Fibroblast of lung (primary cell): Measurements from ENCODE around the gene PURA. TPM values are rescaled to one million over a fixed set of nuclear protein-coding genes. Genes with fewer than 3 reads are reported as not detected.

Experiments
- DNase-seq, 2 donors: peaks; one replicate each; pipeline versions ENCODE4 v3.0.0 to v3.0.0-alpha.2; 2010; ENCODE audit warnings: low read depth in 2 of 2
- H2AFZ ChIP-seq: 2 replicates; pipeline ENCODE4 v1.5.1; 2012; ENCODE audit warnings: low read length, control low read depth, inconsistent platforms
- H3K27ac ChIP-seq: 2 replicates; pipeline ENCODE4 v1.5.1; 2011; ENCODE audit warnings: low read length, control low read depth; ENCODE audit not compliant: insufficient read depth
- H3K27me3 ChIP-seq: 2 replicates; pipeline ENCODE4 v1.5.1; 2011; ENCODE audit warnings: mild to moderate bottlenecking, low read length; ENCODE audit not compliant: control insufficient read depth, insufficient read depth
- H3K36me3 ChIP-seq: 2 replicates; pipeline ENCODE4 v1.5.1; 2011; ENCODE audit warnings: low read length; ENCODE audit not compliant: control insufficient read depth, insufficient read depth
- H3K4me1 ChIP-seq: 2 replicates; pipeline ENCODE4 v1.5.1; 2011; ENCODE audit warnings: low read length; ENCODE audit not compliant: control insufficient read depth, insufficient read depth; ENCODE audit errors: extremely low read depth
- H3K4me2 ChIP-seq: 2 replicates; pipeline ENCODE4 v1.5.1; 2011; ENCODE audit warnings: low read length, control low read depth; ENCODE audit not compliant: insufficient read depth; ENCODE audit errors: extremely low read depth
- H3K4me3 ChIP-seq, 4 experiments: fragments of 200-600 bp in 1 of 4; sonication (generic) in 1 of 4; replicated peaks in 1 of 4; 2 replicates each; pipeline ENCODE4 v1.5.1; 2011 to 2016; ENCODE audit warnings: low read length in 4 of 4, low read depth in 3 of 4, mild to moderate bottlenecking in 3 of 4, control low read depth in 2 of 4, inconsistent platforms in 1 of 4, mixed read lengths in 1 of 4; ENCODE audit not compliant: insufficient read depth in 1 of 4; ENCODE audit errors: control extremely low read depth in 1 of 4
- H3K79me2 ChIP-seq: 2 replicates; pipeline ENCODE4 v1.5.1; 2012; ENCODE audit warnings: mild to moderate bottlenecking, low read length, inconsistent platforms; ENCODE audit not compliant: control insufficient read depth, insufficient read depth
- H3K9ac ChIP-seq: 2 replicates; pipeline ENCODE4 v1.5.1; 2011; ENCODE audit warnings: mild to moderate bottlenecking, low read length, control low read depth; ENCODE audit not compliant: insufficient read depth
- H3K9me3 ChIP-seq: 2 replicates; pipeline ENCODE4 v1.5.1; 2012; ENCODE audit warnings: low read depth, low read length; ENCODE audit not compliant: control insufficient read depth, insufficient read depth
- H4K20me1 ChIP-seq: 2 replicates; pipeline ENCODE4 v1.5.1; 2011; ENCODE audit warnings: low read length; ENCODE audit not compliant: control insufficient read depth, insufficient read depth; ENCODE audit errors: extremely low read depth
- EZH2 ChIP-seq: IDR thresholded peaks from 2 replicates; pipeline ENCODE4 v1.5.1; 2012; ENCODE audit warnings: low read length, control low read depth, mild to moderate bottlenecking; ENCODE audit errors: missing control alignments
- polyA plus RNA-seq, 2 donors: library from polyadenylated mRNA; depleted of rRNA in 1 of 2; stranded (reverse) in 1 of 2; unstranded in 1 of 2; fragments of >200 nt; gene quantifications; 2 replicates each; pipeline ENCODE4 v1.2.1, GENCODE V29; 2011 to 2012; ENCODE audit warnings: missing spikeins in 1 of 2
- total RNA-seq: library from RNA; depleted of rRNA; stranded (reverse); fragments of >200 nt; gene quantifications from 2 replicates; pipeline ENCODE4 v1.2.1, GENCODE V29; 2014
- TF ChIP-seq, protein P1 (sequence below), 2 donors: IDR thresholded peaks in 1 of 2; conservative IDR thresholded peaks in 1 of 2; 1 replicate in 1 of 2; 2 replicates in 1 of 2; pipeline ENCODE4 v1.5.1; 2011 to 2012; ENCODE audit warnings: low read length in 2 of 2, control low read depth in 1 of 2, inconsistent platforms in 1 of 2, low read depth in 1 of 2, mild to moderate bottlenecking in 1 of 2

Gene PURA
- total and polyA plus RNA-seq, 2 donors (not counting 1 experiment from before 2014, with no cell fraction given) = 8.0 to 20.0 TPM

DNA sequence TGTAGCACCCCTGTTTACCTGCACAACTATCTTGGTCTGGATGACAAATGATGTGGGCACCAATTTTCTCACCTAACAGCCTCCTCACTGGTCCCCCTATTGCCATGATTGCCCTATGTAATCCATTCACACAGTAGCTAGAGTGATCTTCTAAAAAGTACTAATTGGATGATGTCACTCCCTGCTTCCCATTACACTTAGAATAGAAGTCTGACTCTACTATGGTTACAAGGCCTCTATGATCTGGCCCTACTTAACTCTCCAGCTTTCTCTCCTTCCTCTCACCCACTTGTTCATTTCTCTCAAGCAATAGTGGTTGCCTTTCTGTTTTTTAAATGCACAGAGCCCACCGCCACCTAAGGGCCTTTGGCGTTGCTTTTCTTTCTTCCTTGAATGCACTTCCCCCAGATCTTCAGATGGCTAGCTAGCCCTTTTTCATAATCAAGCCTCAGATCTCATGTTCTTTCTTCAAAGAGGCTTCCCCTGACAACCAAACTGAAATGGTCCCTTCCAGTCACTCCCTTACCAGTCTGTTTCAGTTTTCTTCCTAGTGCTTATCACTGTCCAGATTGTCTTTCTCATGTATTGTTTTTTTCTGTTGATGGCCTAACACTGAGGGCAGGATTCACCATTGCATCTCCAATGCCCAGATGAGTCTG lies 20.5 kb downstream of the PURA start:
- H4K20me1 ChIP-seq = no peaks in the 10 kb centered on the region
- H3K36me3 ChIP-seq = no peaks in the 10 kb centered on the region
- H3K27ac ChIP-seq = no peak overlapping the region
- H3K27me3 ChIP-seq = no peaks in the 10 kb centered on the region
- H3K9ac ChIP-seq = no peak overlapping the region
- no peak overlapping the region for H2AFZ ChIP-seq
- H3K9me3 ChIP-seq = no peaks in the 10 kb centered on the region
- H3K4me1 ChIP-seq = peaks cover 12% of the 10 kb centered on the region
- no peak overlapping the region for H3K4me2 ChIP-seq
- no peak for DNase-seq
- no peak for TF ChIP-seq EZH2
- TF ChIP-seq, protein P1, sequence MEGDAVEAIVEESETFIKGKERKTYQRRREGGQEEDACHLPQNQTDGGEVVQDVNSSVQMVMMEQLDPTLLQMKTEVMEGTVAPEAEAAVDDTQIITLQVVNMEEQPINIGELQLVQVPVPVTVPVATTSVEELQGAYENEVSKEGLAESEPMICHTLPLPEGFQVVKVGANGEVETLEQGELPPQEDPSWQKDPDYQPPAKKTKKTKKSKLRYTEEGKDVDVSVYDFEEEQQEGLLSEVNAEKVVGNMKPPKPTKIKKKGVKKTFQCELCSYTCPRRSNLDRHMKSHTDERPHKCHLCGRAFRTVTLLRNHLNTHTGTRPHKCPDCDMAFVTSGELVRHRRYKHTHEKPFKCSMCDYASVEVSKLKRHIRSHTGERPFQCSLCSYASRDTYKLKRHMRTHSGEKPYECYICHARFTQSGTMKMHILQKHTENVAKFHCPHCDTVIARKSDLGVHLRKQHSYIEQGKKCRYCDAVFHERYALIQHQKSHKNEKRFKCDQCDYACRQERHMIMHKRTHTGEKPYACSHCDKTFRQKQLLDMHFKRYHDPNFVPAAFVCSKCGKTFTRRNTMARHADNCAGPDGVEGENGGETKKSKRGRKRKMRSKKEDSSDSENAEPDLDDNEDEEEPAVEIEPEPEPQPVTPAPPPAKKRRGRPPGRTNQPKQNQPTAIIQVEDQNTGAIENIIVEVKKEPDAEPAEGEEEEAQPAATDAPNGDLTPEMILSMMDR (conservative IDR thresholded peaks at IDR 0.05 in 1 of 2, IDR thresholded peaks at IDR 0.05 in 1 of 2; ENCODE audit: low read depth in 1 of 2, low read length in 2 of 2) = no peak
- H3K4me3 ChIP-seq = no peak overlapping the region
- H3K79me2 ChIP-seq = no peaks in the 10 kb centered on the region

DNA sequence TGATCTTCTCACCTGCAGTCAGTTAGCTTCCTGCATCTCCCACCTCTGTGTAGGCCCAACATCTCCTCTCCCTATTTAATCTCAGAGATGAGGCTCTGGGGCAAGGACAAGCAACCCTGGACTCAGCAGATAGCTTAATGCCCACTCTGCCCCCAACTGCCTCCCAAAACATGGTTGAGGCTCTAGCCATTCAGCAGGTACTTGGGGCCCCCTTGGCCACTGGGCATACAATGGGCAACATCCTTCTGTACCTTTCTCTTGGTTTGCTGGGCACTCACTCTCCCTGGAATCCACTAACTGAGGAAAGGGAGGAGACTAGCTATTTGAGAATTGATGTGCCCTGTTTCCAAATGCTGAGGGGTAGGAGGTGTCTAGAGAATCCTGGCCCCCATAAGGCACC lies 21.2 kb downstream of the PURA start:
- H3K9me3 ChIP-seq = no peaks in the 10 kb centered on the region
- no peaks in the 10 kb centered on the region for H3K36me3 ChIP-seq
- no peak overlapping the region for H3K27ac ChIP-seq
- no peak overlapping the region for H3K9ac ChIP-seq
- H4K20me1 ChIP-seq = no peaks in the 10 kb centered on the region
- no peak overlapping the region for H3K4me3 ChIP-seq
- peaks cover 12% of the 10 kb centered on the region for H3K4me1 ChIP-seq
- H3K79me2 ChIP-seq = no peaks in the 10 kb centered on the region
- no peak for DNase-seq
- H3K4me2 ChIP-seq = no peak overlapping the region
- no peak overlapping the region for H2AFZ ChIP-seq
- TF ChIP-seq, protein P1 (conservative IDR thresholded peaks at IDR 0.05 in 1 of 2, IDR thresholded peaks at IDR 0.05 in 1 of 2; ENCODE audit: low read depth in 1 of 2, low read length in 2 of 2) = no peak
- TF ChIP-seq EZH2 = no peak
- no peaks in the 10 kb centered on the region for H3K27me3 ChIP-seq

GRCh38 chr5:140136624-140137023 lies 22.7 kb downstream of the PURA start:
- H3K27ac ChIP-seq = no peak overlapping the region
- no peak overlapping the region for H3K9ac ChIP-seq
- no peaks in the 10 kb centered on the region for H3K79me2 ChIP-seq
- H4K20me1 ChIP-seq = no peaks in the 10 kb centered on the region
- TF ChIP-seq, protein P1 (conservative IDR thresholded peaks at IDR 0.05 in 1 of 2, IDR thresholded peaks at IDR 0.05 in 1 of 2; ENCODE audit: low read depth in 1 of 2, low read length in 2 of 2) = no peak
- TF ChIP-seq EZH2 = no peak
- H3K4me2 ChIP-seq = no peak overlapping the region
- H3K9me3 ChIP-seq = no peaks in the 10 kb centered on the region
- no peak overlapping the region for H3K4me3 ChIP-seq
- H3K36me3 ChIP-seq = no peaks in the 10 kb centered on the region
- no peaks in the 10 kb centered on the region for H3K27me3 ChIP-seq
- no peak overlapping the region for H2AFZ ChIP-seq
- no peak for DNase-seq
- peaks cover 8% of the 10 kb centered on the region for H3K4me1 ChIP-seq
